GM18870 (cell line): ENCODE results near the gene ATP6V1F.
"Not testable (repeated sequence)": the region's sequence is repeated elsewhere in the genome, so short reads cannot be mapped to it uniquely, and the experiment has no call there.

ENCODE experiments used
- ATAC-seq: cut with Tn5 transposase; IDR thresholded peaks from one replicate; pipeline ENCODE4 v1.9.1; 2021; ENCODE audit warnings: moderate library complexity; ENCODE audit not compliant: unreplicated experiment

ATP6V1F gene

DNA sequence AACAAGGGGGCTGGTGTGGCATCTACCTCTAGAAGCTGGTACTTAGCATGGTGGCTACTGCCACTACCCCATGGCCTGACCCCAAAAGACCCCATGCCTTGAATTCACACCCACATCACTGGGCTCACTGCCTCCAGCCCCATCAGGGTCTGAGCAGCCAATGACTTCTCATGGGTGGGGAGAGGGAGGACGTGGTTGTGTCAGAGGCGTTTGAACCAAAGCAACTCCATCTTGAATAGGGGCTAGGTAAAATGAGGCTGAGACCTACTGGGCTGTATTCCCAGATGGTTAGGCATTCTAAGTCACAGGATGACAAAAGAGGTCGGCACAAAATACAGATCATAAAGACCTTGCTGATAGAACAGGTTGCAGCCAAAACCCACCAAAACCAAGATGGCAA is 32.7 kb downstream of the ATP6V1F start:
- no peak for ATAC-seq

DNA sequence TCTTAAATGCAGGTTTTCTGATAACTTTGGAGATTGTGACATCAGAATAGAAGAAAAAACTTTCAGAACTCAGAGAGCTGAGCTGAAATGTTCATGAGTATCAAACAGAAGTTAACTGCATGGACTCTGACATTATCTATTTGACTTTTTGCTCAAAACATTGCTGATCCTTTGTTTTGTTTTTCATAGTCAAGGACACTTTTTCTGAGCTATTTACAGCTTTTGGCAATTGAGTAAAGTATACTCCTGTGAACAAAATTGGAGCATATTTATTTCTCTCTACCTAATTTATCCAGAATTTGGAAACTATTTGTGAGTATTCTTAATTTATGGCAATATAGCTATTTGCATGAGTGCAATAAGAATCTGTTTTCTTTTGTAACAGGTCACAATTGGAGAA is 36.7 kb downstream of the ATP6V1F start:
- no peak for ATAC-seq

DNA sequence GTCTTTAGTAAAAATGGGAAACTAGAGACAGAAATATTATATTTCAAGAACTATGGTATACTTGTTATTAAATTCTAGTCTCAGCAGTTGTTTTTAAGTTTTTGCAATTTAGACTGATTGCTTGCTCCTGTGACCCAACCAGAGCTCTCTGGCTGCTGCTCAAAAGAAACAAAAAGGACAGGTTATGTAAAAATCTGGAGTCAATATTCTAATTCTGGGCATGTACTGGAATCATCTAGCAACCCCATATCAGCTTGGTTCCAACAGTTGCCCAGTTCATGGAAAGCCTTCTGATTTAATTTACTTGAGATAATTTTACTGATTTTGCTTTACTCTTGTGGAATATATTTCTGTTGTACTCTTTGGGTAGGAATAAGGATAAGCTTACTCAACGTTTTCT is 37.6 kb downstream of the ATP6V1F start:
- no peak for ATAC-seq

DNA sequence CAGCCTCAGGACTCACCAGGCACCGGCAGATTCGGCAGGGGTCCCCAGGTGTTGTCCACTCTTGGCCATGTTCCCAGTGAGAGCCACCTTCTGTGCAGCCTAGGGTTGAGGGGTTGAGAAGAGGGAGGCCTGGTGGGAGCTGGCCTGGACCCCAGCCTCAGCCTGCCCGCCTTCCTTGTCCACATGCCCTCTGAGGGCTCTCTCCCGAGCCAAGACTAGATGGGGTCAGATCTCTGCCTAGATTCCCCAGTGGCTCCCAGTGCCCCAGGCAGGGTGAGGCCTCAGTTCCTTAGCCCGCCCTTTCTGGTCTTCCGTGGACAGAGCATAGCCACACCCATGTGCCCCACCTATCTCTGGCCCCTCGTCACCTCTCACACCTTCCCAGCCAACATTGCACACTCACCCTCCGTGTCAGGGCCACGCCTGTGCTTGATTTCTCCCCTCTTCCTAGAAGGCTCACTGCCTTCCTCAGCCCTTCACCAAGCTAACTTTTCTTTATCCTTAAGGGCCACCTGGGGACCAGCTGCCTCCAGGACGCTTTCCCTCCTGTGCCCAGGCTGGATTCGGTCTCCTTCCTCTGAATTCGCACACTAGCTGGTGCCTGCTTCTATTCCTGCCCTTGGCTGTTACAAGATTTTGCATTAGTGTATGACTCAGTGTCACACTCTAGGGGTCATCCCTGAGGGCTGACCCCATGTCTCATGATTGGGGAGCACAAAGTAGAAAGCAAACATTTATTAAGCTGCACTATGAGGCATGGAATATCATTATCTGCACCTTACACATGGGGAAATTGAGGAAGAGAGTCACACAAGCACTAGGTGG is 40.3 kb downstream of the ATP6V1F start:
- ATAC-seq: no peak

DNA sequence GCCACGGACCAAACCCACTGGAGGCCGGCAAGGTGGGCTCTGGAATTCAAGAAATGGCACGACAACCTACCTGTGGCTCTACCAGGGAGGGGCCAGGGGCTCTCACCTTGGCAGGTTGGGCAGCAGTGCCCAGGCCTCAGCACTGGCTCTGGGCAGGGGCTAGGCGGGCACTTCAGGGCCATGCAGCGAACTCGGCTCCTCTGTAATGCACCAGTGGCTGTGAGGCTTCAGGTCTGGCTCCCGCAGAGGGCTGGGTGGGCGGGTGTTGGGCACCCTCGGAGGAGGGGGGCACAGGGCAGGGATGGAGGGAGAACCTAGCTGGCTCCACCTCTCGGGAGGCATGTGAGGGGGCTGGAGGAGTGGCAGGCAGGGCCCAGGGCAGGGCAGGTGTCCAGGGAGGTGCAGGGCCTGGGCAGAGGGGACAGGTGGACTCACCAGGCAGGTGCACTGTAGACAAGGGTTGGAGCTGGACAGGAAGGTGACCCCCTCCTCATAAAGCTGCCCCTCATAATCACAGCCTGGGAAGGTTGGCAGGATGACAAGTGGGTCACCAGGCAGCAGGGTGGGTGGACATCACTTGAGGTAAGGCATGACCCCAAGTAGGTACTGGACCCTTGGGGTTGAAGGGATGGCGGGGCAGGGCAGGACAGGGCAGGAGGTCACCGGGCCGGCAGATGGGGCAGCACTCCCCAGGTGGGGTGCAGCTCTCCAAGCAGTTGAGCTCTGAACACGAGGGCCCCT is 41.1 kb downstream of the ATP6V1F start:
- ATAC-seq: no peak

DNA sequence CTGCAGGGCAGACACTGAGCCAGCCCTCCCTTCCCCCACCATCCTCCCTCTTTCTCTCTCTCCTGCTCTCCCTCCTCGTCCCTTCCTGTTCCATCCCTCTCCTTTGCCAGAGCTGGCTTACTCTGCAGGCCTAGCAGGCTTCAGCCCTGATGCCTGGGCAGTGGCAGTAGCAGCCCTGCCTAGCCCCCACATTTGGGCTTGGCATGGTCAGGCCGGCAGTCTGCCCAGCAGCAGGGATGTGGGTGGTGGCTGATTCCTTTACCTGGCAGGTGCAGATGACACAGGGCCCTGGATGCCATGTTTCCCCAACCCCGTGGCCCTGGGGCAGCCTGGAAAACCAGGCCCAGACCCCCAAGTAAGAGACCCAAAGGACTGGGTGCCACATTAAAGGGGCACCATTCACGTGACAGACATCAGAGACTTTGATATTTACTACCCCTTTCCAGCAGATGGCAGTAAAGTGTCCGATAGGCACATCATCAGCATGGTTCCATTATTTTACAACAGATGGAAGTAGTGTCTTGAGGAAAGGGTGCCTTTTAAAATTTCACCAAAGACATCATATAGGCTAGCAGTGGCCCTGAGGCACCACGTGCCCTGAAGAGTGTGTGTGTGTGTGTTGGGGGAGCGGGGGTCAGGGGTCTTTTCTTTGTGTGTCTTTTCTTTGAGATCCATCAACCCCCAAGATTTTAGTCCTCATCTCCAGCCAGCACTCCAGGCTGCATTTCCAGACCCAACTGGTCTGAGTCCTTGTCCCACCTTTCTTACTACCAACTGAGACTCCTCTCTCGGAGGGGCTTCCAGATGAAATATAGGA is 41.9 kb downstream of the ATP6V1F start:
- ATAC-seq: no peak

DNA sequence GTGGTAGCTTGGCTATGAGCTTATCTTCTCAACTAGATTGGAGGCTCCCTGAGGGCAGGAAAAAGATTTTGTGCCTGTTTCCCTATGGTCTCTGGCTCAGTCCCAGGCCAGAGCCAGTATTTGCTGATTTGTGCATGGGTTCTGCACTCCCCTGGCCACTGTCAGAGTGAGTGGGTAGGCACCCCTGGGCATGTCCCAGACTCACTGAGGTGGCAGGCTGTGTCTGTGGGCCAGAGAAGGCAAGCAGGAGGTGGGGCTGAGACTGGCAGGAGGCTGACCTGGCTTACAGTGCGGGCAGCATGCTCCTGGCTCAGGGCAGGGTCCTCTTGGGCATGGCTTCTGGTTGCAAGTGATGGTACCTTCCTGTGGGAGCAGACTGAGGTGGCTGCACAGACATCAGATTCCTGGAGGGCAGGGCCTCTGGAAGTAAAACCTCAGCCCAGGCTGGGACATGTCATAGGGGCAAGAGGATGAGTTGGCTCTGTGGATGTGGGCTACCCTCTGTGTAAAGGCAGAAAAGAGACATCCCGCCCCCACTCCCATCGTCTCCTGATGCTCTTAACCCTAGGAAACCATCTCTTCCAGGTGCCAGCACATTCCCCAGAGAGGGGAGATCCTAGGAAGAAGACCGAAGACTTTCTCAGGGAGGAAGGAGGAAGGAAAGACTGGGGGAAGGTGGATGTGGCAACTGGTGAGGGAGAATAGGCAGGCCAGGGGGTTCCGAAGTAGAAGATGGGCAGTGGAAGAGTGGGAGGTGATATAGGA is 43.5 kb downstream of the ATP6V1F start:
- ATAC-seq: no peak

DNA sequence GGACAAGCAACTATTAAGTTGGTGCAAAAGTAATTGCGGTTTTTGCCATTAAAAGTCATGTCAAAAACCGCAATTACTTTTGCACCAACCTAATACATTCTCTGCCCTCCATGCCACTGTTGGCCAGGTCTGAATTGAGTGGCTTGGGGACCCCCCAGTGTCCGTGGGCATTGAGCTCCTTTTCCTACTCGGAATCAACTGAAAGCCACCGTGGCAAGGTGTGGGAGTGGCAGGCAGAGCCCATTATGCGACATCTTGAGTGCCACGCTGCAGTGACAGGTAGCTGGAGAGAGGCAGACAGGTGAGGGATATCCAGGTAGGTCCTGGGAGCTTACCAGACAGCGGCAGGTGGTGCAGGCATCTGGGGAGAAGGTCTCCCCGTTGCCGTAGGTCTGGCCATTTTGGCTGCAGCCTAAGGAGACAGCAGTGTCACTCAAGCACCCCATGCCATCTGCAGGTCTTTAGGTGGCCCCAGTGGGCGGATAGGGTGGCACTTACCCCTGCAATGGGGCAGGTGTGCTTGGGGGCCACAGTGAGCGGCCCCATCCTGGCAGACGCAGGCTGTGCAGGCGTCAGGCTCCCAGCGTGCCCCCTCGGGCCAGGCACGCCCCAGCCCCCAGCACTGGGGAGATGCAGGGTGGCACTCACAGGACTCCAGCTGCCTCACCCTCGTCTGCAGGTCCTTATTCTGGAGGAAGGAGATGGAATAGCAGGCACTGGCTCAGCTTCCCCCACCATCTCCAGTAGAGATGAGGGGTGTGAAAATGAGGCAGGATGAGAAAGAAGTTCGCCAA is 44.3 kb downstream of the ATP6V1F start:
- ATAC-seq: no peak

DNA sequence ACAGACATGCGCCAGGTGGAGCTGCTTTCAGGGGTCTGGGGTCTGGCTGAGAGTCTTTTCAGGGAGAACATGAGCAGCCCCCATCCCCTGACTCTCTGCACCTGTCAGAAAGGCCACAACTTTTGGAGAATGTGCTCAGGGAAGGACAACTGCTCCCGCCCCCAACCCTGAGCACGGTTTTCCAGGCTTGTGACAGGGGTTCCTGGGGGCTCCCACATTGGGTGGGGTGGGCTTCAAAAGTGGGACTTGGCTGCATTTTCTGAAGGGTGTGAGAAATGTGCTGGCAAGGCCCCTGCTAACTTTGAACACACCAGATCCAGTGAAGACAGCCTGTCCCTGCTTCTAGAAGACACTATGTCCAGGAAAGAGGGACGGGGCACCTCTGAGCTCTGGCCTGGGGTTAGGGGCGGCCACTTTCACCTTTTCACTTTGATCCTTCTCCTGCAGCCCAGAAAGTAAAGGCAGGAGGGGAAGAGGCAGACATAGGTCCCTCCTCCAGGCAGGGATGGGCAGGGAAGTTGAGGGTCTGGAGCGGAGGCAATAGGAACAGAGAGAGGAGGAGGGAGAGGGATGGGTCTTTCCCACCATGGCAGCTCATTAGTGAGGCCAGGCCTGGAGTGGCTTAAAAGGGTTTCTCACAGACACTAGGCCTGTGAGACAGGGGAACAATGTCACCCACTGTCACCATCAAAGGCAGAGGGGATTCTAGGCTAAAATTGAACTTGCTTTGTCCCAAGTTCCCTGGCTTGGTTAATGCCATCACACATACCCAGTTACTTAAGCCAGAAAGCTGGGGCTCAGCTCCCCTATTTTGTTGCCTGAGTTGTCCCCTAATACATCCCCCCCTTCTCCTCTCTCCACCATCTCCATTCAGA is 46.3 kb downstream of the ATP6V1F start:
- ATAC-seq: no peak

DNA sequence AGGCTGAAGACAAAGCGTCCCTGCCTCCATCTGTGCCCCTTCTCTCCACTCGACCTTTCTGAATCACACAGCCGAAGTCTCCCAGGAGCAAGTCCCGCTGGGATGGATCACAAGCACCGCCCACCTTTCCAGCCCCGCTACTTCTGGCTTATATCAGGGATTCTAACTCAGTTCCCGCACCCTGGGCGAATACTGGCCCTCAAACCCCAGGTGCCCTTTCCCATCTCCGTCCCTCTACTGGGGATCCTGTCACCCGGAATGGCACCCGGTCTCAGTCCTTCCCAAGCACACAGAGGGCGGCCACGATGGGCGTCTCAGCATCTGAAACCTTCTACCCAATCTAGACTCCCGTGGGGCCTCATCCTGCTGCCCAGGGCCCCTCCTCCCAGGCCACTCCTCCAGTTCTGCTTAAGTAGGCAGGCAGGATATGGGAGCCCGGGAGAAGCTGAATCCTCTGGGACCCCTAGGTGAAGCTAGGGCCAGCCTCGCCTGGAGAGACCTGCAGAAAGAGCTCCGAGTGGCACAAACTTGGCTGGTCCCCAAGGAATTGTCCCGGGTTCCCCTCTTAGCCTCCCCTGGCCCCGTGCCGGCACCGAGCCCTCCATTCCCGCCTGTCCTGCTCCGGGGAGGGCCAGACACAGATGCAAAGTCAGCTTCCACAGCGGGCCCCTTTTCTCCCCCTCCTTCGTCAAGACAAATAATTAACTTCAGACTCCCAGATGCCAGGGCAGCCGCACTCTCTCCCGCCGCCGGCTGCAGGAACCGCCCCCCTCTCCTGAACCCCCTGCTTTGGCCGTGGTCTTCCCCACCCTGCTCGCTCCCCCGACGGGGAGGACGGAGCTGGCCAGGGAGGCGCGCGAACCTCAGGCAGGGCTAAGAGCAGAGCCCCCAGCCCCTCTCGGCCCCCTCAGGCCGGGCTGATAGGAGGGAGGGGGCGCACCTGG is 47.2 kb downstream of the ATP6V1F start:
- no peak for ATAC-seq

DNA sequence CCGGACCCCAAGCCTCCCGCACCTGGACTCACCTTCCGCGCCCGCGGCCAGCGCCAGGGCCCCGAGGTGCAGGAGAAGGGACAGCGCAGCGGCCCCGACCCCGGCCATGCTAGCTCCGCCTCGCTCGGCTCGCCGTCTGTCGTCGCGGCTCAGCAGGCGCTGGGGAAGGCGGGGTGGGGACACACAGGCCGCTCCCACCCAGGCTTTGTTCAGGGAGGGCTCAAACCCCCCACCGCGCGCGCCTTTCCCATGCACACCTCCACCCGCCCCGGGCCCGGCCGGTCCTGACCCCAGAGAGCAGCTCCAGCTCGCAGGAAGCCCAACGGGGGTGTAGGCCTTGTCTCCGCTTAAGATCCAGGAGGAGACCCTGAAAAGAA is 47.9 kb downstream of the ATP6V1F start, which contains the start of gene KCP:
Gene KCP (minus strand): TSS at position 141 of the 377 bp plus-strand sequence. CDS start 33 bp downstream, at position 108.
- ATAC-seq: no peak

DNA sequence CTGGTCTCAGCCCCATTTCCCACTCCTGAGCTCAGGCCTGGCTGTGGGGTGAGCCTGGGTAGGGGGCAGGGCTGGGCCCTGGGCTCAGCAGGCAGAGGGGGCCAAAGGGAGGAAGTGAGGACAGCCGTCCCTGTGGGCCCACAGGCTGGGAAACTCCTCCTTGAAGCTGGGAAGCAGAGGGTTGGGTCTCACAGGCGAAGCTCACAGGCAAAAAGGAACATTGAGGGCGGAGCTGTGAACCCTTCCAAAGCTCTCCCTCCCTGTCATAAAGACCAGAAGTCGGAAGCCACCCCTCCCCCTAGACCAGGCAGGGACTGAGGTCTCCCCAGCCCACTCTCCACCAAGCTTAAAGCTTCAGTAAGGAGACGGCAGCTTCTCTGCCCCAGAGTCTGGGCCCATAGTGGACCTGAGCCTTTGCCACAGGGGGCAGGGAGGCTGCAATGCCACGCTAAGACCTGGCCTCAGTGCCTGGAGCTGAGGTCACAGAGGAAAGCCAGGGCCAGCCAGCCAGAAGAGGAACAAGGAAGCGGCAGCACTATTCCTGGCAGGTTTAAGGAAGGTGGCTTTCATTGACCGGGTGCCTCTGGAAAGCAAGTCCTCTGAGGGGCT is 48.9 kb downstream of the ATP6V1F start:
- ATAC-seq: no peak

DNA sequence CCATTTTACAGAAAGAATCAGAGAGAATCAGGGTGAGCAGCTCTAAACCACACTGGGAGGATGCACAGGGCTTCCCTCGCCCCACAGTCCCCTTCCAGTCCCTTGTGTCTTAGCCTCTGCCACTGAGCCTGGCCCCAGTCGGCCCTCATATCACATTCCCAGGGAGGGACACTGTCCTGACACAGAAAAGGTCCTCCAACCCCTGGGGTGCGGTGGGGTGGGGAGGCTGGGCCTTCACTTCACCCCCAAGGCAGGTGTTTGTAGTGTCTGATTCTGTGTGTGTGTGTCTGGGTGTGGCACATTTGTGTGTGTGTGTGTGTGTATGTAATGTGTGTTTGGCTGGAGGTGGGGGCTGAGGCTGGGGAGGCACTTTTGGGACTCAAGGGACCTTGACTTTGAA is 49.6 kb downstream of the ATP6V1F start:
- ATAC-seq: no peak

DNA sequence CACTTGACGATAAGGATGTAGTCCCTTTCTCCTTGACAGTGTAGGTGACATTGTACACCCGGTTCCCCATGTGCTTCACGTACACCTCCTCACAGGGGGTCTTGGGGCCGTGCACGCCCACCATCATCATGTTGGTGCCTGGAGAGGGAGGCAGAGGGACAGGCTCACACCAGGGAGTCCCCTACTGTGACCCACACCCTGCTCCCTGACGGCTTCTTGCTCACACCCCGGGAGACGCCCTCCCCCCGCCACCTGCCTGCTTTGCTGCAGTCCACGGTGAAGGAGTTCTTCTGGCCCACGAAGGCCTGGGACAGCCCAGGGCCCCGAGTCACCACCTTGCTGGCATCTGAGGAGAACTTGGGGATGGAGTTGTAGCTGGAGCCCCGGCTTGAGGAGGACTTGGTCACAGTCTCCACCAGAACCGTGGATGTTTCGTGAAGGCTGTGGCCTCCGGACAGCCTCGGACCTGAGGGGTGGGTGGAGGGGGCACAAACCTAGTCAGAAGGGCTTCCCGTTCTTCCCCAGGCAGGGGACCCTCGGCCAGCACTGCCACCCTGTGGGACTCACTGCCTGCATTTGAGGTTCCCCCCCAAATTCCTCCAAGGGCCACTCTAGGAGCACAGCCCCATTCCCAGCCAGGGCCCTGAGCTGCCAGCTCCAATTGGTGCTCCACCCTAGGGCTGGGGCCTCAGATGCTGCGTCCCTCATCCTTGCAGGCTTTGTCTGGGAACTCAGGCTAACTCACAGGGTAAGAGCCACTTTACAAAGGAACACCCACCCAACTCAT is 50.2 kb downstream of the ATP6V1F start:
- not testable (repeated sequence) for ATAC-seq

DNA sequence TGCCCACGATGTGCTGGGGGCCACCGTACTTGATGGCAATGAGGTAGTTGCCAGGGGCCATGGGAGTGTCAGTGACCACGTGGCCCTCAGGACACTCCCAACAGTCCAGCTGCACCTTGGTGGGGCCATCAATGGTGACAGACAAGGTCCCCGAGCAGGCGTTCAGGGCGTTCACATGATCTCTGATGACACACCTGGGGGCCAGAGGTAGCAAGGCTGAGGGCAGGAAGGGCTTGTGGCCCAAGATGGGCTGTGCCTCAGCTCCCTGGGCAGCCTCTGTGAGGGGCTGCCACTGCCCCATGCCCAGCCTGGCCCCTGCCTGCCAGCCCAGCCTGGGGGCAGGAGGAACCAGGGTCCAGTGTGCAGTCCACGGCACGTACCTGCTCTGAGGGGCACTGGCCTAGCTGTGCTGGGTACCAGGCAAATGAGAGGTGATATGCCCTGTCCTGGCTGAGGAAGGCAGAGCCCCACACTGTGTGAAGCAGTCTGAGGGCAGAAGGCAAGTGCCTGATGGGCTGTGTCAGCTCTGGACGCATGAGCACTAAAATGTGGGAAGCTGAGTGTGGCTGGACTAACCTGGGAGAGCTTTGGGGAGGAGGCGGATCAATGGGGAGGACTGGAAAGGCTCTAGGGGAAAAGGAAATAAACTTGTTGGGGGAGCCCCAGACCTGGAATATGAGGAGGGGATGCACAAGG is 51.4 kb downstream of the ATP6V1F start:
- ATAC-seq: no peak

DNA sequence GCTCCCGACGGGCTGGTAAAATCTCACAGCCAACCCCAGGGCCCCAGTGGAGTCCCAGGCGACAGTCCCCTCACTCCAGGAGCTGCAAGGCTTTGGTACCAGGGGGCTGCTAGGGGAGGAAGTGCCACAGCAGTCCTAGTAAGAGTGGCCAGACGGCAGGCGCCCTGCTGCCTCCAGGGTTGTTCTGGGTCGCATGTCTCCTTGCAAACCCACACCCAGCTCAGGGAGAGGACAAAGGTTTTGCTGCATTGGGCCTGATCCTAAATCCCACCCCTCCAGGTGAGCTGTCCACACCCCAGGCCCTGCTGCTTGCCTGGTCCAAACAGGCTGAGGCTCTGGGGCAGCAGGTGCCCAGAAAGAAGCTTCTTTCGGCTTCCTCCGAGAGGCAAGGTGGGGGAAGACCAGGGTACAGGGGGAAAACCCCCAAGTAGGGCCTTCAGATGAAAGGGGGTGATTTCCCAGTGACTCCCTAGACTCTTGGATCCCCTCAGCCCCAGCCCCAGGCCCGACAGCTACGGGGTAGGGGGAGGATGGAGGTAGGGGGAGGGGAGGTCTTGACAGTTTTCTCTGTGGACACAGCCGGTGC is 52.0 kb downstream of the ATP6V1F start:
- ATAC-seq: no peak
